ENCODE measurements around the gene HIVEP2.

DNA sequence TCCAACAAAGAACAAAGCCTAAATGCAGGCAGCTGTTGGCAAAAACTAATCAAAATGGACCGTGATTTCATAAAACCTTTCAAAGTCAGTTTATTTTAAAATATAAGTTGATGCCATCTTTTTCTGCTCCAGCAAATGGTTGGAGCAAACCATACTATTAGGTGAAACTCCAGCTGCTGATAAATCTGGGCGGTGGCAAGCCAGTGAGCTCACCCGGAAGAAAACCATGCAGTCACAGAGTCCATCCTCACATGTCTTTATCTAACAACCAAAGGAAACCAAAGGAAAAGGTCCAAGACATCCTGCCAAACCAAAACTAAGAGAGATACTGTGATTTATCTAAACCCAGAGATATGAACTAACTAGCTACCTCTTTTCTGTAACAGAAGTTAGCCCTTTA is 72.6 kb downstream of the HIVEP2 start:
- TF ChIP-seq CTCF (IDR thresholded peaks at IDR 0.05; ENCODE audit: insufficient read depth, low read length), result no peak
- TF ChIP-seq POLR2AphosphoS5 (IDR thresholded peaks at IDR 0.05; ENCODE audit: low read depth), result no peak
- no peak for TF ChIP-seq GABPA (IDR thresholded peaks at IDR 0.05; ENCODE audit: low read depth)
- TF ChIP-seq REST (IDR thresholded peaks at IDR 0.05; ENCODE audit: insufficient replicate concordance, low read depth), result no peak

Measured in HL-60 (cell line).